HL-60 (cell line): ENCODE measurements around the gene DRC7.

ENCODE experiments used
- CTCF ChIP-seq: IDR thresholded peaks from one replicate; pipeline ENCODE4 v1.5.1; 2011; ENCODE audit warnings: low read length, control low read depth, inconsistent platforms; ENCODE audit not compliant: insufficient read depth
- GABPA ChIP-seq: IDR thresholded peaks from 2 replicates; pipeline ENCODE4 v1.6.1; 2012; ENCODE audit warnings: low read depth
- POLR2AphosphoS5 ChIP-seq: IDR thresholded peaks from 2 replicates; pipeline ENCODE4 v1.6.1; 2012; ENCODE audit warnings: low read depth
- REST ChIP-seq: IDR thresholded peaks from 2 replicates; pipeline ENCODE4 v1.6.1; 2012; ENCODE audit warnings: low read depth; ENCODE audit not compliant: insufficient replicate concordance
- SPI1 ChIP-seq: IDR thresholded peaks from 2 replicates; pipeline ENCODE4 v1.6.1; 2012; ENCODE audit warnings: low read depth, mild to moderate bottlenecking, borderline replicate concordance

- TF ChIP-seq POLR2AphosphoS5 (no peak), CTCF (no peak), REST (no peak), SPI1 (no peak), GABPA (no peak)
Measured at GRCh38 chr16:57747091-57747490, 52.5 kb downstream of the DRC7 start.
